Measurements from ENCODE around the gene RAB11FIP4.

RAB11FIP4 gene

GRCh38 chr17:31580706-31581490 lies 189.4 kb downstream of the RAB11FIP4 start:
- no peak for FAIRE-seq

GRCh38 chr17:31581491-31581890 lies 190.0 kb downstream of the RAB11FIP4 start:
- FAIRE-seq (no peak), DNase-seq (ENCODE audit: insufficient read length) (no peak)
- TF ChIP-seq POLR2A (IDR thresholded peaks at IDR 0.05; ENCODE audit: low read depth, low read length) = no peak
- TF ChIP-seq POLR2AphosphoS5 (IDR thresholded peaks at IDR 0.05; ENCODE audit: low read depth, low read length) = no peak
- no peak for TF ChIP-seq TAF1 (IDR thresholded peaks at IDR 0.05; ENCODE audit: borderline replicate concordance, low read depth, low read length)

More at GRCh38 chr17:31580706-31581490, 189.4 kb downstream of the RAB11FIP4 start:
- TF ChIP-seq TAF1 (IDR thresholded peaks at IDR 0.05; ENCODE audit: borderline replicate concordance, low read depth, low read length) (no peak), POLR2AphosphoS5 (IDR thresholded peaks at IDR 0.05; ENCODE audit: low read depth, low read length) (no peak), POLR2A (IDR thresholded peaks at IDR 0.05; ENCODE audit: low read depth, low read length) (no peak)
- DNase-seq (ENCODE audit: insufficient read length) = no peak

DNA sequence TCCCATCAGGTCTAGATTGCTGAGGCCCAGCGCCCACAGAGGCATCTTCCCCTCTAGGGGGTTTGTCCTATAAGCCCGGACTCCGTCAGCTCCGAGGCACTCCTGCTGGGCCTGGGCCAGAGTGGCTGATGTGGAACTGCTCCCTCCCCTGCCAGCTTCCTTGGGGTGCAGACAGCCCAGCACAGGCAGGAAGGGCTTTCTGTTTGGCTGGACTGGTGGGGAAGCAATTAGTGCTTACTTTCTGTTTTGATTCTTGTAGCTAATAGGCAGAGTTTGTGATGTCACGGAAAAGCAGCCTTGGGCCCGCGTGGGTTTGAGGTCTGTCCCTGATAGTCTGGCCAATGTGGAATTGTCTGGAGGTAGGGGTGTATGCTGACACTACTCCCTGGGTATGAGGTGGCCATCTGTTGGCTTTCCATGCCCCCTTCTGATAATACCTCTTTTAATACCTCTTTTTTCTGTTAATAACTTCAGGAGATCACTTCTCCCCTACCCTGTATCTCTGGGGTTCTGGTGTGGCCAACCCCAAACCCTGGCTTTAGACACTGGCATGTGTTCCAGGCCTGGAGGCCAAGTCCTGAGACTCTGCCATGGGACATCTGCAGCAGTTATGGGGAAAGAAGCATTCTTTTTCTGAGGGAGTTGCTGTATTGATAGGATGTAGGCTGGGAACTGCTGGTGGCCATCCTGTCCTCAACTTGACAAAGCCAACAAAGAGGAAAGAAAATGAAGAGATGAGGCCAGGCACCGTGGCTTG lies 190.9 kb downstream of the RAB11FIP4 start:
- FAIRE-seq (peak; percentile 74), DNase-seq (ENCODE audit: insufficient read length) (no peak)
- TF ChIP-seq POLR2AphosphoS5 (IDR thresholded peaks at IDR 0.05; ENCODE audit: low read depth, low read length) (no peak), POLR2A (IDR thresholded peaks at IDR 0.05; ENCODE audit: low read depth, low read length) (no peak), TAF1 (IDR thresholded peaks at IDR 0.05; ENCODE audit: borderline replicate concordance, low read depth, low read length) (no peak)

DNA sequence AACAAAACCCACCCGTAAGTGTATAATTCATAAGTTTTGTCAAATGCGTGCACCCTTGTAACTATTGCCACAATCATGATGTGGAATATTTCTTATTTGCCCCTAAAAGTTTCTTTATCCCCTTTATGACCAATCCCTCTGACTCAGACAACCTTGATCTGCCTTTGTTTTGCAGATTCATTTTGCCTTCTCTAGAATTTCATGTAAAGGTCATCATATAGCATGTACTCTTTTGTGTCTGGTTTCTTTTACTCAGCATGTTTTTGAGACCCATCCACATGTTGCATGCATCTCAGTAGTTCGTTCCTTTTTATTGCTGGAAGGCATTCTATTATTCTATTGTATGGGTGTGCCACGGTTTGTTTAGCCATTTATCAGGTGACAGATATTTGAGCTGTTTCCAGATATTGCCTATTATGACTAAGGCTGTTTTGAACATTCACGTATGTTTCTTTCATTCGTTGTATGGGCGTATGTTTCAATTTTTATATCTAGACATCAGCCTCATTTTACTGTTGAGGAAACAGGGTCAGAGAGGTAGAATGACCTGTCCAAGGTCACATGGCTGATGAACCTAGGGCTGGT lies 192.4 kb downstream of the RAB11FIP4 start:
- no peak for TF ChIP-seq POLR2A (IDR thresholded peaks at IDR 0.05; ENCODE audit: low read depth, low read length)
- no peak for TF ChIP-seq POLR2AphosphoS5 (IDR thresholded peaks at IDR 0.05; ENCODE audit: low read depth, low read length)
- no peak for TF ChIP-seq TAF1 (IDR thresholded peaks at IDR 0.05; ENCODE audit: borderline replicate concordance, low read depth, low read length)
- DNase-seq (ENCODE audit: insufficient read length) (no peak), FAIRE-seq (no peak)

DNA sequence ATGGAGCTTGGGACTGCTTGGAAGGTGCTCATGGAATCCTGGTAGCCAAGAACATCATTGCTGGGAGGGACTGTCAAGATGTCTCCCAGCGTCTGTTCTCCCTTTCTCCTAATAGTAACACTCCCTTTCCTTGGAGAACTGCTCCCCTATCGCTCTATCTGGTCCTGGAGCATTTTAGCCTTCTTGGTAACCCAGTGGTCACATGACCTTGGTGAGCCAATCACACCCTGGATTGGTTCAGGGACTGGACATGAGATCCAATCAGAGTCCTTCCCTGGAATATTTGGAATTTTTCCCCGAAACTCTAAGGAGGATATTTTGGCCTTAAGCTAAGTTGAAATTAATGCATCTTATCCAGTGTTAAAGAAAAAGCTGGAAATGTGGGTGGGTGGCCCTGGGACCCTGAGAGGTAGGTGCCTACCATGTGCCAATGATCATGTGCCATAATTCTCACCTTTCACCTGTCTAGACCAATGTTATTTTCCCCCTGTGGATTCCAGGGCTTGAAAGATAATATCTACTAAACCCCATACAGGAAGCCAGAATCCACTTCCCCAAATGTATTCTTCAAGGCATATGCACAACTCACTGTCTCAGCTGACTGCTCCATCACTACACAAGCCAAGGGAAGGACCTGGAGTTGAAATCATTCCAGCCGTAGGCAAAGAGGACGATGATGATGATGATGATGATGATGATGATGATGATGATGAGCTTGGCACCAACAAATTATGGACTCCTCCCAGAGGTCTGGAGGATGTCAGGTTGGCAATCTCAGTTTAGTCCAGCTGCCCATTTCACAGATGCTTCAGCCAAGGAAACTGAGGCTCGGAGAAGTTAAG lies 193.2 kb downstream of the RAB11FIP4 start:
- no peak for FAIRE-seq
- DNase-seq (ENCODE audit: insufficient read length) = no peak
- TF ChIP-seq POLR2AphosphoS5 (IDR thresholded peaks at IDR 0.05; ENCODE audit: low read depth, low read length) = no peak
- TF ChIP-seq TAF1 (IDR thresholded peaks at IDR 0.05; ENCODE audit: borderline replicate concordance, low read depth, low read length) = no peak
- TF ChIP-seq POLR2A (IDR thresholded peaks at IDR 0.05; ENCODE audit: low read depth, low read length) = no peak

- TF ChIP-seq TAF1 (IDR thresholded peaks at IDR 0.05; ENCODE audit: borderline replicate concordance, low read depth, low read length) = no peak
- no peak for TF ChIP-seq POLR2A (IDR thresholded peaks at IDR 0.05; ENCODE audit: low read depth, low read length)
- TF ChIP-seq POLR2AphosphoS5 (IDR thresholded peaks at IDR 0.05; ENCODE audit: low read depth, low read length) = no peak
- FAIRE-seq (no peak), DNase-seq (ENCODE audit: insufficient read length) (no peak)
Measured at GRCh38 chr17:31585280-31585630, 193.8 kb downstream of the RAB11FIP4 start.

- no peak for DNase-seq (ENCODE audit: insufficient read length)
- no peak for FAIRE-seq
- TF ChIP-seq TAF1 (IDR thresholded peaks at IDR 0.05; ENCODE audit: borderline replicate concordance, low read depth, low read length) = no peak
- TF ChIP-seq POLR2AphosphoS5 (IDR thresholded peaks at IDR 0.05; ENCODE audit: low read depth, low read length) = no peak
- TF ChIP-seq POLR2A (IDR thresholded peaks at IDR 0.05; ENCODE audit: low read depth, low read length) = no peak
Measured at GRCh38 chr17:31586946-31587345, 195.5 kb downstream of the RAB11FIP4 start.

DNA sequence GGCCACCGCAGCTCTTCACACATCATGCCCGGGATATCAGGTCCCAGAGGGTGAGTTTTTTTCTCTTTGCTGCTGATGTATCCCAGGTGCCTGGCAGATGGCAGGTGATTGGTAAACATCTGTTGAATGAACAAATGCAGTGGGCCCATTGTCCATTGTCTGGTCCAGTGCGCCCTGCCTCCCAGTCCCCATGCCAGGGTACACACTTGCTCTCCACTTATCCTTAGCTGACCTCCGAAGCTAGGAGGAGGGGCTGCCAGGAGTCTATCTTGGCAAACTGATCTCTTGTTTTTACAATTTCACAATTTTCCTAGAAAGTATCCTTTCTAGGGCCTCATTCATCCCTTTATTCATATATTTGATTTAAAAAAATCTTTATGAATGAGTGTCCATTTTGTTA lies 196.0 kb downstream of the RAB11FIP4 start:
- no peak for TF ChIP-seq TAF1 (IDR thresholded peaks at IDR 0.05; ENCODE audit: borderline replicate concordance, low read depth, low read length)
- TF ChIP-seq POLR2AphosphoS5 (IDR thresholded peaks at IDR 0.05; ENCODE audit: low read depth, low read length) = no peak
- no peak for TF ChIP-seq POLR2A (IDR thresholded peaks at IDR 0.05; ENCODE audit: low read depth, low read length)
- FAIRE-seq (no peak), DNase-seq (ENCODE audit: insufficient read length) (no peak)
